LNCaP clone FGC (cell line): Measurements from ENCODE around the gene DIP2A.

Source experiments
- DNase-seq: peaks from one replicate; pipeline ENCODE4 v3.0.0-alpha.2; 2011; ENCODE audit warnings: low read depth
- H3K4me3 ChIP-seq: 2 replicates; pipeline ENCODE4 v1.5.1; 2011; ENCODE audit warnings: mild to moderate bottlenecking, low read depth, low read length, control low read depth
- CTCF ChIP-seq: IDR thresholded peaks from 2 replicates; pipeline ENCODE4 v1.5.1; 2012; ENCODE audit warnings: mild to moderate bottlenecking; ENCODE audit not compliant: control insufficient read depth, insufficient read depth; ENCODE audit errors: extremely low read depth

The DIP2A gene

GRCh38 chr21:46546799-46547198, 88.1 kb downstream of the DIP2A start:
- no peak for TF ChIP-seq CTCF
- DNase-seq: no peak
- no peak overlapping the region for H3K4me3 ChIP-seq

GRCh38 chr21:46549650-46550049, 91.0 kb downstream of the DIP2A start:
- no peak for TF ChIP-seq CTCF
- H3K4me3 ChIP-seq: no peak overlapping the region
- DNase-seq: no peak

GRCh38 chr21:46550116-46550941, 91.6 kb downstream of the DIP2A start:
- no peak for DNase-seq
- TF ChIP-seq CTCF: no peak
- H3K4me3 ChIP-seq: no peak overlapping the region

- no peak for TF ChIP-seq CTCF
- no peak for DNase-seq
- H3K4me3 ChIP-seq: no peak overlapping the region
Measured at GRCh38 chr21:46551636-46552241, 93.0 kb downstream of the DIP2A start.

GRCh38 chr21:46552274-46552673, 93.6 kb downstream of the DIP2A start:
- no peak overlapping the region for H3K4me3 ChIP-seq
- TF ChIP-seq CTCF: no peak
- no peak for DNase-seq

- no peak for TF ChIP-seq CTCF
- no peak overlapping the region for H3K4me3 ChIP-seq
- no peak for DNase-seq
Measured at GRCh38 chr21:46552865-46553379, 94.2 kb downstream of the DIP2A start.

- no peak for TF ChIP-seq CTCF
Measured at GRCh38 chr21:46553993-46554392, 95.3 kb downstream of the DIP2A start.

More at GRCh38 chr21:46553993-46554392, 95.3 kb downstream of the DIP2A start:
- DNase-seq: no peak
- no peak overlapping the region for H3K4me3 ChIP-seq
